ENCODE data around the gene KCNQ5. TPM values are rescaled to one million over a fixed set of nuclear protein-coding genes. Genes with fewer than 3 reads are reported as not detected.

The KCNQ5 gene
- total RNA-seq, 2 experiments from 2014 or later, result 2.1 to 2.5 TPM

DNA sequence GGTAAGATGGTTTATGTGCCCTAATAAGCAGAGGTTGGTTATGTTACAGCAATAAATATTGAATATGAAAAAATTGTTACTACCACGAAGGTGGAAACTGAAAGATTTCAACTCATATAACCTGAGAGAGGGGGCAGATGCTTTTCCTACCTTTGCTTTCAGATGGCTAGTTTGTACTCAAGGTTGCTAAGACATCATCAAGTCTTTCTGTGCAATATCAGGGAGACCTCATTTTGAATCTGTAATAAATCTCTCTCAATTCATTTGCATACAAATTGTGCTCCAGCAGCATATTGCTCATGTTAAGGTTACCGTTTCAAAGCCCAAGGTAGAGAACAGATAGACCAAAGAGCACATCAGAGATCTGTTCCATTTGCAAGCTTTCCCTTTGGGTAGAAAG lies 383.0 kb downstream of the KCNQ5 start:
- Mint-ChIP-seq H3K27me3 (no peaks in the 10 kb centered on the region), H3K4me3 (no peak overlapping the region), H3K36me3 (ENCODE audit: low read depth) (peaks cover 4% of the 10 kb centered on the region), H3K4me1 (ENCODE audit: low read depth) (no peaks in the 10 kb centered on the region), H3K27ac (no peak overlapping the region), H3K9me3 (no peaks in the 10 kb centered on the region)
- no peak for DNase-seq
- H3K27ac ChIP-seq (ENCODE audit: low read depth in 1 of 2, low read length in 2 of 2), result no peak overlapping the region
- ChIA-PET POLR2A (no interaction called here), CTCF (no interaction called here)
- no peaks in the 10 kb centered on the region for H3K4me1 ChIP-seq (ENCODE audit: insufficient read depth, low read length)
- H3K9me3 ChIP-seq (ENCODE audit: control insufficient read depth in 1 of 2, insufficient read depth in 1 of 2, low read length in 2 of 2), result no peaks in the 10 kb centered on the region
- no peaks in the 10 kb centered on the region for H3K36me3 ChIP-seq (ENCODE audit: insufficient read depth, low read length)
- TF ChIP-seq, protein P1, sequence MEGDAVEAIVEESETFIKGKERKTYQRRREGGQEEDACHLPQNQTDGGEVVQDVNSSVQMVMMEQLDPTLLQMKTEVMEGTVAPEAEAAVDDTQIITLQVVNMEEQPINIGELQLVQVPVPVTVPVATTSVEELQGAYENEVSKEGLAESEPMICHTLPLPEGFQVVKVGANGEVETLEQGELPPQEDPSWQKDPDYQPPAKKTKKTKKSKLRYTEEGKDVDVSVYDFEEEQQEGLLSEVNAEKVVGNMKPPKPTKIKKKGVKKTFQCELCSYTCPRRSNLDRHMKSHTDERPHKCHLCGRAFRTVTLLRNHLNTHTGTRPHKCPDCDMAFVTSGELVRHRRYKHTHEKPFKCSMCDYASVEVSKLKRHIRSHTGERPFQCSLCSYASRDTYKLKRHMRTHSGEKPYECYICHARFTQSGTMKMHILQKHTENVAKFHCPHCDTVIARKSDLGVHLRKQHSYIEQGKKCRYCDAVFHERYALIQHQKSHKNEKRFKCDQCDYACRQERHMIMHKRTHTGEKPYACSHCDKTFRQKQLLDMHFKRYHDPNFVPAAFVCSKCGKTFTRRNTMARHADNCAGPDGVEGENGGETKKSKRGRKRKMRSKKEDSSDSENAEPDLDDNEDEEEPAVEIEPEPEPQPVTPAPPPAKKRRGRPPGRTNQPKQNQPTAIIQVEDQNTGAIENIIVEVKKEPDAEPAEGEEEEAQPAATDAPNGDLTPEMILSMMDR (IDR thresholded peaks at IDR 0.05), result no peak
- H3K4me3 ChIP-seq (ENCODE audit: low read length), result no peak overlapping the region
- intact Hi-C loops (cut with DNase I, micrococcal nuclease), result no loop called here
- ATAC-seq (ENCODE audit: poor library complexity), result no peak
- no peaks in the 10 kb centered on the region for H3K27me3 ChIP-seq (ENCODE audit: control insufficient read depth in 1 of 2, insufficient read depth in 2 of 2, low read length in 2 of 2)

DNA sequence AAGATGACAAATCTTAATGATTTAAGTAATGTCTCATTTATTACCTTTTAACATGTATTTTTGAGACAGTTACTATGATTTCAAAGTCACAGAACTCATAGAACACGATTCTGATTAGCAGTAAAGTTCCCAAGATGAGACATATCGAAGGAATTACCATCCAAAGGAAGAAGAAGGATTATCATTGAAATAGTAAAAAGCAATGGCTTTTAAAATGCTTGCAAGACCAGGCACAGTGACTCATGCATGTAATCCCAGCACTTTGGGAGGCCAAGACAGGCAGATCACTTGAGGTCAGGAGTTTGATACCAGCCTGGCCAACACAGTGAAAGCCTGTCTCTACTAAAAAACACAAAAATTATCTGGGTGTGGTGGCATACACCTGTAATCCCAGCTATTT lies 384.3 kb downstream of the KCNQ5 start:
- Histone ChIP-seq H3K4me3 (ENCODE audit: low read length) (no peak overlapping the region), H3K4me1 (ENCODE audit: insufficient read depth, low read length) (no peaks in the 10 kb centered on the region), H3K36me3 (ENCODE audit: insufficient read depth, low read length) (no peaks in the 10 kb centered on the region), H3K27ac (ENCODE audit: low read depth in 1 of 2, low read length in 2 of 2) (no peak overlapping the region), H3K27me3 (ENCODE audit: control insufficient read depth in 1 of 2, insufficient read depth in 2 of 2, low read length in 2 of 2) (no peaks in the 10 kb centered on the region), H3K9me3 (ENCODE audit: control insufficient read depth in 1 of 2, insufficient read depth in 1 of 2, low read length in 2 of 2) (no peaks in the 10 kb centered on the region)
- TF ChIP-seq, protein P1 (IDR thresholded peaks at IDR 0.05), result no peak
- intact Hi-C loops (cut with DNase I, micrococcal nuclease), result no loop called here
- no peaks in the 10 kb centered on the region for H3K9me3 Mint-ChIP-seq
- H3K4me1 Mint-ChIP-seq (ENCODE audit: low read depth), result no peaks in the 10 kb centered on the region
- H3K4me3 Mint-ChIP-seq, result no peak overlapping the region
- H3K27me3 Mint-ChIP-seq, result no peaks in the 10 kb centered on the region
- DNase-seq (no peak), ATAC-seq (ENCODE audit: poor library complexity) (no peak)
- CTCF ChIA-PET, result no interaction called here
- H3K36me3 Mint-ChIP-seq (ENCODE audit: low read depth), result peaks cover 4% of the 10 kb centered on the region
- no peak overlapping the region for H3K27ac Mint-ChIP-seq
- POLR2A ChIA-PET, result no interaction called here

DNA sequence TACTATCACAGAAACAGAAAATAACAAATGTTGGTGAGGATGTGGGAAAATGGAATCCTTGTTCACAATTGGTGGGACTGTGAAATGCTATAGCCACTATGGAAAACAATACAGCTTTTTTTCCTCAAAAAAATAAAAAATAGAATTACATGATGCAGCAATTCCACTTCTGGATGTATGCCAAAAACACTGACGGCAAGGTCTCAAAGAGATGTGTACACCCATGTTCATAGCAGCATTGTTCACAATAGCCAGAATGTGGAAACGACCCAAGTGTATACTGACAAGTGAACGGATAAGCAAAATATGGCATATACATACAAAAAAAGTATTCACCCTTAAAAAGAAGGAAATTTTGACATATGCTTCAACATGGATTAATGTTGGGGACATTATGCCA lies 390.1 kb downstream of the KCNQ5 start:
- ChIA-PET POLR2A (no interaction called here), CTCF (no interaction called here)
- Mint-ChIP-seq H3K27me3 (no peaks in the 10 kb centered on the region), H3K27ac (no peak overlapping the region), H3K4me3 (no peak overlapping the region), H3K36me3 (ENCODE audit: low read depth) (peaks cover 4% of the 10 kb centered on the region), H3K9me3 (no peaks in the 10 kb centered on the region), H3K4me1 (ENCODE audit: low read depth) (no peaks in the 10 kb centered on the region)
- Histone ChIP-seq H3K4me1 (ENCODE audit: insufficient read depth, low read length) (no peaks in the 10 kb centered on the region), H3K4me3 (ENCODE audit: low read length) (no peak overlapping the region), H3K9me3 (ENCODE audit: control insufficient read depth in 1 of 2, insufficient read depth in 1 of 2, low read length in 2 of 2) (no peaks in the 10 kb centered on the region), H3K27ac (ENCODE audit: low read depth in 1 of 2, low read length in 2 of 2) (no peak overlapping the region), H3K36me3 (ENCODE audit: insufficient read depth, low read length) (no peaks in the 10 kb centered on the region), H3K27me3 (ENCODE audit: control insufficient read depth in 1 of 2, insufficient read depth in 2 of 2, low read length in 2 of 2) (no peaks in the 10 kb centered on the region)
- intact Hi-C loops (cut with DNase I, micrococcal nuclease), result no loop called here
- TF ChIP-seq, protein P1 (IDR thresholded peaks at IDR 0.05), result no peak
- no peak for ATAC-seq (ENCODE audit: poor library complexity)
- DNase-seq, result no peak

All from CD4-positive, alpha-beta T cell (primary cell).